ENCODE results near the gene KRTAP10-3. TPM values are rescaled to one million over a fixed set of nuclear protein-coding genes. Genes with fewer than 3 reads are reported as not detected.
A peak's percentile ranks its signal among the peaks of the same experiment; 100 is the strongest.
"Not testable (repeated sequence)": the region's sequence is repeated elsewhere in the genome, so short reads cannot be mapped to it uniquely, and the experiment has no call there.

KRTAP10-3 gene, protein sequence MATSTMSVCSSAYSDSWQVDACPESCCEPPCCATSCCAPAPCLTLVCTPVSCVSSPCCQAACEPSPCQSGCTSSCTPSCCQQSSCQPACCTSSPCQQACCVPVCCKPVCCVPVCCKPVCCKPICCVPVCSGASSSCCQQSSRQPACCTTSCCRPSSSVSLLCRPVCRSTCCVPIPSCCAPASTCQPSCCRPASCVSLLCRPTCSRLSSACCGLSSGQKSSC
- total RNA-seq = not detected

DNA sequence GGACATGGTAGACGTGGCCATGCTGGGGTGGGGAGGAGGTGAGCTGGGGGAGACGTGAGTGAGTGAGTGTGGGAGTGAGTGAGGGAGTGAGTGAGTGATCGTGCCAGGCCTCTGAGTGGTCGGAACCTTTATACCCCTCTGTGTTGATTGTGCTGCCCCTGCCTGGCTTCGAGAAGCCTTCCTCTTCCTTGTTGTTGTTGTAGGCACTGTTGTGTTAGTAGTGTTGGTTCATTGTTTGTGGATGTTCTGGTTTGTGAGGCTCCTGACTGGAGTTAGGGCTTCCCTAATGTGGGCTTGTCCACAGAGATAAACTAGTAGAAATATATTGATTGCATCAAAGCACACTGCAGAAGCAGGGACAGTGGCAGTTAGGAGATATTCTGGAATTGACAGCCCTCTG lies at the start of gene KRTAP10-3:
TSS of gene KRTAP10-3 (minus strand) at position 101 of the 400 bp plus-strand sequence. CDS start at position 21, 80 bp downstream.
- ATAC-seq = no peak
- ChIA-PET POLR2A (interaction anchor here (0.7 kb wide), 1 partner anchor 176 kb away, joined by 4 read pairs; no protein-coding TSS in a partner anchor), CTCF (no interaction called here)
- no peak for DNase-seq
- Mint-ChIP-seq H3K4me3 (no peak within 1 kb of the TSS), H3K4me1 (ENCODE audit: low read depth) (no peaks in the 10 kb centered on the region), H3K9me3 (ENCODE audit: insufficient read depth) (peaks cover 17% of the 10 kb centered on the region), H3K27ac (no peak within 1 kb of the TSS), H3K27me3 (ENCODE audit: low read depth) (peaks cover 21% of the 10 kb centered on the region), H3K36me3 (ENCODE audit: low read depth) (no peaks in the 10 kb centered on the region)

DNA sequence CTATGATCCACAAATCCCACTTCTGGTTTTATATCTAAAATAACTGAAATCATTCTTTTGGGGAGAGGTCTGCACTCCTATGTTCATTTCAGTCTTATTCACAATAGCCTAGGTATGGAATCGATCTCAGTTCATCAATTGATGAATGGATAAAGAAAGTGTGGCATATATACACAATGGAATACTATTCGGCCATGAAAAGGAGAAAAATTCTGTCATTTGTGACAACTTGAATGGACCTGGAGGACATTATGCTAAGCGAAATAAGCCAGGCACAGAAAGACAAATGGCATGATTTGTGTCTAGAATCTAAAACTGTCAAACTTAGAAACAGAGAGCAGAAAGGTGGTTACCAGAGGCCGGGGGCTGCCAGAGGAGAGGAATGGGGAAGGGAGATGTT lies 47.9 kb upstream of the KRTAP10-3 start:
- Mint-ChIP-seq H3K9me3 (ENCODE audit: insufficient read depth) (peaks cover 22% of the 10 kb centered on the region), H3K27ac (no peak overlapping the region), H3K36me3 (ENCODE audit: low read depth) (peaks cover 3% of the 10 kb centered on the region), H3K4me3 (no peak overlapping the region), H3K27me3 (ENCODE audit: low read depth) (peaks cover 11% of the 10 kb centered on the region), H3K4me1 (ENCODE audit: low read depth) (no peaks in the 10 kb centered on the region)
- ChIA-PET CTCF (no interaction called here), POLR2A (no interaction called here)
- no peak for ATAC-seq
- DNase-seq = no peak

DNA sequence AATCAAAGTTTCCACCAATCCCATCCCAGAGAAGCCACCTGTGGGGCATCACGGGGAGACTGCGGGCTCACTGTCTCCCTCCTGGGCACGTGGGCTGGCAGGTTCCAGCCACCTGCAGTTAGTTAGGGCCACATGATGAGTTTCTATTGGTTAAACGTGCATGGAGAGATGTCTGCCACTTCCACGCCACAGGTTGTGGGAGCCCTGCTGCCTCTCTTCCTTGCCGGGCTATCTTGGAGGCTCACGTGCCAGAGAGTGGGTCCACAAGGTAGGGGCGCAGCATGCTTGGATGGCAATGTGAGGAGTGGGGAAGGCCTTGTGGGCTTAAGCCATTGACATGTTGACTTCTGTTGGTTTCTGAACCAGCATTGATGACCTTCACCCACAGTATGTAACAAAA lies 45.3 kb upstream of the KRTAP10-3 start:
- ChIA-PET CTCF (no interaction called here), POLR2A (no interaction called here)
- DNase-seq = no peak
- no peak overlapping the region for H3K27ac Mint-ChIP-seq
- no peak overlapping the region for H3K4me3 Mint-ChIP-seq
- peaks cover 11% of the 10 kb centered on the region for H3K27me3 Mint-ChIP-seq (ENCODE audit: low read depth)
- H3K4me1 Mint-ChIP-seq (ENCODE audit: low read depth) = no peaks in the 10 kb centered on the region
- no peak for ATAC-seq
- no peaks in the 10 kb centered on the region for H3K36me3 Mint-ChIP-seq (ENCODE audit: low read depth)
- no peaks in the 10 kb centered on the region for H3K9me3 Mint-ChIP-seq (ENCODE audit: insufficient read depth)

DNA sequence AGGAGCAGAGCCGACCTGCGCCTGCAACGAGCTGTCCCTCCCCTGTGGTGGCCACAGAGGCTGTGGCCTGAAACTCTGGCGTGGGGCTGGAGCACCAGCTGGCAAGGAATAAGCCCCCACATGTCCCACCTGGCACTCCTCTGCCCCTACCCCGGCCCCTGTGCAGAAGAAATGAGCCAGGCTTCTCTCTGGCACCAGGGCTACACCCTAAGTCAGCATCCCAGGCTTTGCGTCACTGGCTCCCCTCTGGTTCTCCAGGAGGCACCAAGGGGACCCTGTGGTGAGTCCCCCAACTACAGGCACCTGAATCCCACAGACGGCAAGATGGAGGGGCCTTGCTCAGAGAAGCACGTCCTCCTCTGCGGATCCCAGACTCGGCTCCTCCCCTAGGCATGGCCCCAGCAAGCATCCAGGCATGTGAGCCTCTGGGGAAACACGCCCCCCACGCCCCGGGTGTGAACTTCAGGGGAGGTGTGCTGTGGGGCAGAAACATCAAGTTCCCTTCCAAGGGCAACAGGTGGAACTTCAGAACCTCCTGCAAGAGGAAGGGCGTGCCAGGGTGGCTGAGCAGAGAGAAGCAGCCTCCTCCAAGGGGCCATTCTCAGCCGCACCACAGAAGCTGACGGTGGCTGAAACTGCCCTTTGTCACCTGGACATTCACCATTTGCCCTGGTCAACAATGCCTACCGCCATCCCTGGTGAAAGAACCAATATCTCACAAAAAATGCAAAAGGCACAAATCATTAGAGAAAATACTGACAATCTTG lies 44.7 kb upstream of the KRTAP10-3 start:
- ATAC-seq (no peak), DNase-seq (no peak)
- H3K4me1 Mint-ChIP-seq (ENCODE audit: low read depth) = no peaks in the 10 kb centered on the region
- CTCF ChIA-PET = no interaction called here
- POLR2A ChIA-PET = no interaction called here
- no peak overlapping the region for H3K4me3 Mint-ChIP-seq
- no peak overlapping the region for H3K27ac Mint-ChIP-seq
- H3K27me3 Mint-ChIP-seq (ENCODE audit: low read depth) = peaks cover 11% of the 10 kb centered on the region
- H3K36me3 Mint-ChIP-seq (ENCODE audit: low read depth) = no peaks in the 10 kb centered on the region
- no peaks in the 10 kb centered on the region for H3K9me3 Mint-ChIP-seq (ENCODE audit: insufficient read depth)

DNA sequence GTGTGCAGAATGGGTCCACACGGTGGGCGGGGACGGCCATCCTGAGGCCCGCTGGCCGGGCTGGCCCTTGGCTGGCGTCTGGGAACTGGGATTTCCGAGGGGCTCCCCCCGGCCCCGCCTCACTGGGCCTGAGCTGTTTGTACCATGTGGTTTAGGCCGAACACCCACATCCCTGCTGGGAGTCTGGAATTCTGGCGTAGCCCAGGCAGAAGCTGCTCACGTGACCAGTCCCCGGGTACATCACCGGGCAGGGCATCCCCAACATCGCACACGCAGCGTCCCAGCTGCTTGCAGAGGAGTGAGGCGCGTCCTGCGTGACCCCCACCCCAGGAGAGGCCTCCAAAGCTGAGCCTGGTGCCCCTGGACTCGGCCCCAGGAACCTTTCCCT lies 43.9 kb upstream of the KRTAP10-3 start:
- Mint-ChIP-seq H3K4me3 (no peak overlapping the region), H3K9me3 (ENCODE audit: insufficient read depth) (no peaks in the 10 kb centered on the region), H3K27me3 (ENCODE audit: low read depth) (peaks cover 9% of the 10 kb centered on the region), H3K36me3 (ENCODE audit: low read depth) (no peaks in the 10 kb centered on the region), H3K4me1 (ENCODE audit: low read depth) (no peaks in the 10 kb centered on the region), H3K27ac (no peak overlapping the region)
- ChIA-PET CTCF (no interaction called here), POLR2A (no interaction called here)
- ATAC-seq (no peak), DNase-seq (no peak)

DNA sequence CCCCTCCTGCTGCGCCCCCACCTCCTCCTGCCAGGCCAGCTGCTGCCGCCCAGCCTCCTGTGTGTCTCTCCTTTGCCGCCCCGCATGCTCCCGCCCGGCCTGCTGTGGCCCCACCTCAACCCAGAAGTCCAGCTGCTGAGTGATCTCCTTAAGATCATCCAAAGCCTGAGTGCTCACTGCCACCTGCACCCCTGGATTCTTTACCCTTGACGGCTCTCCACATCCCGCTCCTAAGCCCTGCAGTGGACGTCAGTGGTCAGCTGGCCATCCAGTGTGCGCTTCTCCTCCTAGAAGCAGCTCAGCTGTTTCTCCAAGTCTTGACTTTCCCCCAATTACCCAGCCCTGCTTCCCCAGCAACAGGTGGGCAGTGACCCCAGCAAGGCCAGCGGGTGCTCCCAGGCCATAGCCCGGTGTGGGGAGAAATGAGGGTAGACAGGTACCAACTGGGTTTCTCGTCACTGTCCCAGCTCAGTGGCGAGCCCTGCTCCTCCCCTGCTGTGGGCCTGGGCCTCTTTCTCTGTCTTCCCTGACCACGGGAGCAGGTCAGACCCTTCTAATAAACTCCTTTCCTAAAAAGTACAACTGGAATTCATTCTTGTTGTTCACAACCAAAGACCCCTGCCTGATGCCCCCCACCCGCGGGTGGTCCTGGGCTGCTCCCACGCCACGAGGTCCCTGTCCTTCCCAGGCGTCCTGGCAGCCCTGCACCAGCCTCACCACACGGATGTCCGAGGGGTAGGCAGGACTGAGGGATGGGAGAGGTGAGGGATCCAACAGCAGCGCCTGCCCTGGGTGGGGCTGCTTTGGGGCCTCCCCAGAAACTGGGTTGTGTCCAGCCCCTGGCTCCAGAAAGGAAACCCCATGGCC lies 43.2 kb upstream of the KRTAP10-3 start:
- no peaks in the 10 kb centered on the region for H3K9me3 Mint-ChIP-seq (ENCODE audit: insufficient read depth)
- ATAC-seq (no peak), DNase-seq (no peak)
- H3K36me3 Mint-ChIP-seq (ENCODE audit: low read depth) = no peaks in the 10 kb centered on the region
- peak overlapping the region; percentile 56 for H3K27ac Mint-ChIP-seq
- no peak overlapping the region for H3K4me3 Mint-ChIP-seq
- ChIA-PET CTCF (no interaction called here), POLR2A (interaction anchor here (0.8 kb wide), 1 partner anchor 24 kb away, joined by 3 read pairs; no protein-coding TSS in a partner anchor)
- no peaks in the 10 kb centered on the region for H3K4me1 Mint-ChIP-seq (ENCODE audit: low read depth)
- H3K27me3 Mint-ChIP-seq (ENCODE audit: low read depth) = peaks cover 9% of the 10 kb centered on the region

DNA sequence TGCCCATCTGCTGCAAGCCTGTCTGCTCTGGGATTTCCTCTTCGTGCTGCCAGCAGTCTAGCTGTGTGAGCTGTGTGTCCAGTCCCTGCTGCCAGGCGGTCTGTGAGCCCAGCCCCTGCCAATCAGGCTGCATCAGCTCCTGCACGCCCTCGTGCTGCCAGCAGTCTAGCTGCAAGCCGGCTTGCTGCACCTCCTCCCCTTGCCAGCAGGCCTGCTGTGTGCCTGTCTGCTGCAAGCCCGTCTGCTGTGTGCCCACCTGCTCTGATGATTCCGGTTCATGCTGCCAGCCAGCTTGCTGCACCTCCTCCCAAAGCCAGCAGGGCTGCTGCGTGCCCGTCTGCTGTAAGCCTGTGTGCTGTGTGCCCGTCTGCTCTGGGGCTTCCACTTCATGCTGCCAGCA lies 42.5 kb upstream of the KRTAP10-3 start:
- H3K27me3 Mint-ChIP-seq (ENCODE audit: low read depth); ATAC-seq; H3K4me1 Mint-ChIP-seq (ENCODE audit: low read depth); CTCF ChIA-PET; H3K27ac Mint-ChIP-seq; H3K4me3 Mint-ChIP-seq; H3K9me3 Mint-ChIP-seq (ENCODE audit: insufficient read depth); DNase-seq; H3K36me3 Mint-ChIP-seq (ENCODE audit: low read depth): not testable (repeated sequence)
- POLR2A ChIA-PET = interaction anchor here (0.8 kb wide), 1 partner anchor 25 kb away, joined by 3 read pairs; no protein-coding TSS in a partner anchor

DNA sequence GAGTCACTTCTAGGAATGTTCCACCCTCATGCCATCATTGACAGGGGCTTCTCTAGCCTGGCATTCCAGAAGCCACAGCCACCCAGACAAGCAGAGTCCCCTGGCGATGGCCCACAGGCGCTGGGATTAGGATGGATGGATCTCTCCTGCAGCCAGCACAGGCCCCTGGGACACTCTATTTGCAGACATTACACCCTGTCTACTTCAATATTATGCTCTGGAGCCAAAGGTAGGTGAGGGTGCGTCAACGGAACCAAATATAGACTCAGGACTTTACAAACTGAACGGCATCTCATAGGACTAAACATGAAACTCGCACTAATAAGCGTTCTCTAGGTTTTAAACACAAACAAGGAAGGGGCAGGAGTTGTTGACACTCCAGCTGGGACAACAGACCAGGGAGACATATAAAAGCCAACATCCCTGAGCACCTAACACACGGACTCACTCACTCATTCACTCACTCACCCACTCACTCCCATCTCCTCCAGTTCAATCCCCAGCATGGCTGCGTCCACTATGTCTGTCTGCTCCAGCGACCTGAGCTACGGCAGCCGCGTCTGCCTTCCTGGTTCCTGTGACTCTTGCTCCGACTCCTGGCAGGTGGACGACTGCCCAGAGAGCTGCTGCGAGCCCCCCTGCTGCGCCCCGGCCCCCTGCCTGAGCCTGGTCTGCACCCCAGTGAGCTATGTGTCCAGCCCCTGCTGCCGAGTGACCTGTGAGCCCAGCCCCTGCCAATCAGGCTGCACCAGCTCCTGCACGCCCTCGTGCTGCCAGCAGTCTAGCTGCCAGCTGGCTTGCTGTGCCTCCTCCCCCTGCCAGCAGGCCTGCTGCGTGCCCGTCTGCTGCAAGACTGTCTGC lies 41.8 kb upstream of the KRTAP10-3 start, which contains the start of gene KRTAP10-7:
TSS of gene KRTAP10-7 (plus strand) at position 480 of the 861 bp plus-strand sequence. CDS start at position 505, 25 bp downstream.
- H3K27me3 Mint-ChIP-seq (ENCODE audit: low read depth); H3K36me3 Mint-ChIP-seq (ENCODE audit: low read depth); POLR2A ChIA-PET; ATAC-seq; H3K4me1 Mint-ChIP-seq (ENCODE audit: low read depth); H3K9me3 Mint-ChIP-seq (ENCODE audit: insufficient read depth); DNase-seq; H3K4me3 Mint-ChIP-seq; CTCF ChIA-PET; H3K27ac Mint-ChIP-seq: not testable (repeated sequence)

DNA sequence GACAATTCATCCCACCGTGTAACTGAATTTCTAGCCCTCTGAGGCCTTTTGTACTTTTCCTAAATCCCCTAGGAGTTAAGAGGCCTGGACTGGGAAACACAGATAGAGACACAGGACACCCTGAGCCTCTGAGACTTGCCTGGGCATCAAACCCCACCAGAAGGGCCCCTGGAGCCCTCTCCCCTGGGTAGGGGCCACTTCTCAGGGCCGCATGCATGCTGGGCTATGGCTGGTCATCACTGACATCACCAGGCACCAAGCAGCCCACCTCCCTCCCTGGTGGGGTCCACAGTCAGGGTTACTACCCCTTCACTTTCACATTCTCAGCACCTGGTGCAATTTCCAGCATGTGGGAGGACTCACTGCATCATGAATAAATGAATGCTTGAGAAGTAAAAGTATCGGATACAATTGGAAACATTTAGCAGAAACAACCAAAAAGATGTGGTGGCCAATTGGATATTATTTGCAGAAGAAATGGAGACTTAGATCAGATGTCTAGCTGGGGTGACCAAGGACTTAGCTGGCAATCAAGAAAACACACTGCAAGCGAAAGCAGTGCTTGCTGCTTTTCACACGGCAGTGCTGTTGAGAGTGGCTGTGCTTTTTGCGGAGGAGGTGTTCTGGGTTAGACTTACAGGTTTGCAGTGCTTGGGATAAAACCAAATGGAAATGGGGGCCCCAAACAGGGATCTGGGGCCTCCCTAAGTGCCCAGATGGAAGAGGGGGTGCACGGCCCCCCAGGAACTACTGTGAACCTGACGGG lies 40.9 kb upstream of the KRTAP10-3 start:
- POLR2A ChIA-PET = no interaction called here
- Mint-ChIP-seq H3K4me3 (no peak overlapping the region), H3K36me3 (ENCODE audit: low read depth) (no peaks in the 10 kb centered on the region), H3K27ac (no peak overlapping the region), H3K27me3 (ENCODE audit: low read depth) (no peaks in the 10 kb centered on the region), H3K9me3 (ENCODE audit: insufficient read depth) (no peaks in the 10 kb centered on the region), H3K4me1 (ENCODE audit: low read depth) (no peaks in the 10 kb centered on the region)
- CTCF ChIA-PET = no interaction called here
- DNase-seq (no peak), ATAC-seq (no peak)

DNA sequence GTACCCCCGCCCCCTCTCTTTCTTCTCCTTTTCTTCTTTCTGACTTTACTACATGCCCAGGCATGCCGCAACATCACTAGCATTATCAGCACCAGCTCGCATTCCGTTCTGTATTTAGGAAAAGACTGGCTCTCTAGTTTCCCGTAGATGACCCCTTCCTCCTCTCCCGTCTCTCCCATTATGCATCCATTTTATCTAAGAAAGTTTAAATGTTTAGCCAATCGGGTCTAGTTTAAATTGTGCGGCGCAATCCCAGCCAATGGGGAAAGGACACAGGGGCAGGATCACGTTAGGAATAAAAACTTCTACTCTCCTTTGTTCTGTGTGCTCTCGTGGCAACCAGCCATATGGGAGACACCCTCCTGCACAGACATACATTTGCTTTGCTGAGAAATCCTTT lies 39.5 kb upstream of the KRTAP10-3 start:
- DNase-seq (no peak), ATAC-seq (no peak)
- ChIA-PET POLR2A (no interaction called here), CTCF (no interaction called here)
- H3K9me3 Mint-ChIP-seq (ENCODE audit: insufficient read depth) = no peaks in the 10 kb centered on the region
- H3K36me3 Mint-ChIP-seq (ENCODE audit: low read depth) = no peaks in the 10 kb centered on the region
- no peaks in the 10 kb centered on the region for H3K27me3 Mint-ChIP-seq (ENCODE audit: low read depth)
- H3K4me1 Mint-ChIP-seq (ENCODE audit: low read depth) = peaks cover 2% of the 10 kb centered on the region
- no peak overlapping the region for H3K4me3 Mint-ChIP-seq
- no peak overlapping the region for H3K27ac Mint-ChIP-seq

Data from activated CD8-positive, alpha-beta T cell treated with anti-CD3 and anti-CD28 coated beads, Interleukin-2, amount 10 ng/mL, durations not matched to agents 7 days and 5 days (primary cell).